ENCODE data around the gene PLEKHB2.
"Not testable (repeated sequence)": the region's sequence is repeated elsewhere in the genome, so short reads cannot be mapped to it uniquely, and the experiment has no call there.

DNA sequence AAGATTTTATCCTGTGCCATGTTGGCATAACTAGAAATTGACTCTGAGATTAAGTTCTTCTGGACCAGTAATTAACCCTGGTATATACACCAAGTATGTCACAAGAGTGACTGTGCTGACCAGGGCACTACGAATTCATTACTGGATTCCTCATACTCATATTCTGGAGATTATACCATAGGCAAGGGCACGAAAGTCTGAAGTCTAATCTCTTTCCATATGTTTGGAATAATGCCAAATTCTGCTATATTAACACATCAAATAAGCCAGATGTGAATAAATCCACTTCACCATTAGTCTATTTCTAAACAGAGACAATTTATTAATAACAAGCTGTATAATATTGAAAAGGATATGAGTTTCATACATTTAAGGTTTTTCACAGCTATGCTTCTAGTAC, 91.0 kb downstream of the PLEKHB2 start:
- TF ChIP-seq, protein P1, sequence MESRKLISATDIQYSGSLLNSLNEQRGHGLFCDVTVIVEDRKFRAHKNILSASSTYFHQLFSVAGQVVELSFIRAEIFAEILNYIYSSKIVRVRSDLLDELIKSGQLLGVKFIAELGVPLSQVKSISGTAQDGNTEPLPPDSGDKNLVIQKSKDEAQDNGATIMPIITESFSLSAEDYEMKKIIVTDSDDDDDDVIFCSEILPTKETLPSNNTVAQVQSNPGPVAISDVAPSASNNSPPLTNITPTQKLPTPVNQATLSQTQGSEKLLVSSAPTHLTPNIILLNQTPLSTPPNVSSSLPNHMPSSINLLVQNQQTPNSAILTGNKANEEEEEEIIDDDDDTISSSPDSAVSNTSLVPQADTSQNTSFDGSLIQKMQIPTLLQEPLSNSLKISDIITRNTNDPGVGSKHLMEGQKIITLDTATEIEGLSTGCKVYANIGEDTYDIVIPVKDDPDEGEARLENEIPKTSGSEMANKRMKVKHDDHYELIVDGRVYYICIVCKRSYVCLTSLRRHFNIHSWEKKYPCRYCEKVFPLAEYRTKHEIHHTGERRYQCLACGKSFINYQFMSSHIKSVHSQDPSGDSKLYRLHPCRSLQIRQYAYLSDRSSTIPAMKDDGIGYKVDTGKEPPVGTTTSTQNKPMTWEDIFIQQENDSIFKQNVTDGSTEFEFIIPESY (IDR thresholded peaks at IDR 0.05; ENCODE audit: extremely low read depth, insufficient replicate concordance, low read length) = not testable (repeated sequence)
- not testable (repeated sequence) for TF ChIP-seq SIN3A (IDR thresholded peaks at IDR 0.05; ENCODE audit: low read depth); POLR2A (IDR thresholded peaks at IDR 0.05; ENCODE audit: borderline replicate concordance, extremely low read depth, insufficient read depth, insufficient read length); EZH2 (IDR thresholded peaks at IDR 0.05); CBX3 (IDR thresholded peaks at IDR 0.05; ENCODE audit: low read depth)
